ENCODE data around the gene ZNF546.
"Not testable (repeated sequence)": the region's sequence is repeated elsewhere in the genome, so short reads cannot be mapped to it uniquely, and the experiment has no call there.

The ZNF546 gene

GRCh38 chr19:39983695-39984300, 13.1 kb upstream of the ZNF546 start:
- no peak overlapping the region for H3K4me3 ChIP-seq (ENCODE audit: low read depth, low read length)

- no peak overlapping the region for H3K4me3 ChIP-seq (ENCODE audit: low read depth, low read length)
These were observed 10.2 kb upstream of the ZNF546 start for GRCh38 chr19:39986643-39987042.

GRCh38 chr19:39987167-39987566, 9.7 kb upstream of the ZNF546 start:
- no peak overlapping the region for H3K4me3 ChIP-seq (ENCODE audit: low read depth, low read length)

- no peak overlapping the region for H3K4me3 ChIP-seq (ENCODE audit: low read depth, low read length)
These were observed 9.3 kb upstream of the ZNF546 start for GRCh38 chr19:39987596-39987995.

- no peak overlapping the region for H3K4me3 ChIP-seq (ENCODE audit: low read depth, low read length)
These were observed 3.3 kb upstream of the ZNF546 start for GRCh38 chr19:39993605-39994004.

- no peak overlapping the region for H3K4me3 ChIP-seq (ENCODE audit: low read depth, low read length)
These were observed 2.5 kb upstream of the ZNF546 start for GRCh38 chr19:39994361-39994760.

GRCh38 chr19:39995794-39996193, 1.1 kb upstream of the ZNF546 start:
- peak overlapping the region; percentile 96 for H3K4me3 ChIP-seq (ENCODE audit: low read depth, low read length)

- H3K4me3 ChIP-seq (ENCODE audit: low read depth, low read length) = peak overlapping the region; percentile 96
These were observed 546 bp upstream of the ZNF546 start for GRCh38 chr19:39996218-39996810.

- peak overlapping the region; percentile 96 for H3K4me3 ChIP-seq (ENCODE audit: low read depth, low read length)
These were observed 867 bp downstream of the ZNF546 start for GRCh38 chr19:39997638-39998216.

- H3K4me3 ChIP-seq (ENCODE audit: low read depth, low read length) = no peak overlapping the region
These were observed 1.6 kb downstream of the ZNF546 start for GRCh38 chr19:39998501-39998900.

GRCh38 chr19:40005691-40006272, 8.9 kb downstream of the ZNF546 start:
- no peak overlapping the region for H3K4me3 ChIP-seq (ENCODE audit: low read depth, low read length)

GRCh38 chr19:40006273-40006691, 9.4 kb downstream of the ZNF546 start:
- H3K4me3 ChIP-seq (ENCODE audit: low read depth, low read length) = no peak overlapping the region

GRCh38 chr19:40009674-40010073, 12.8 kb downstream of the ZNF546 start:
- H3K4me3 ChIP-seq (ENCODE audit: low read depth, low read length) = no peak overlapping the region

- H3K4me3 ChIP-seq (ENCODE audit: low read depth, low read length) = no peak overlapping the region
These were observed 17.1 kb downstream of the ZNF546 start for GRCh38 chr19:40013991-40014390.

GRCh38 chr19:40023969-40024368, 27.1 kb downstream of the ZNF546 start:
- no peak overlapping the region for H3K4me3 ChIP-seq (ENCODE audit: low read depth, low read length)

- H3K4me3 ChIP-seq (ENCODE audit: low read depth, low read length) = no peak overlapping the region
These were observed 29.2 kb downstream of the ZNF546 start for GRCh38 chr19:40025938-40026596.

- no peak overlapping the region for H3K4me3 ChIP-seq (ENCODE audit: low read depth, low read length)
These were observed 29.7 kb downstream of the ZNF546 start for GRCh38 chr19:40026597-40026970.

GRCh38 chr19:40033989-40034560, 37.2 kb downstream of the ZNF546 start:
- no peak overlapping the region for H3K4me3 ChIP-seq (ENCODE audit: low read depth, low read length)

- H3K4me3 ChIP-seq (ENCODE audit: low read depth, low read length) = no peak overlapping the region
These were observed 39.1 kb downstream of the ZNF546 start for GRCh38 chr19:40035996-40036395.

GRCh38 chr19:40038047-40038446, 41.2 kb downstream of the ZNF546 start:
- H3K4me3 ChIP-seq (ENCODE audit: low read depth, low read length) = not testable (repeated sequence)

GRCh38 chr19:40041718-40042117, 44.9 kb downstream of the ZNF546 start:
- H3K4me3 ChIP-seq (ENCODE audit: low read depth, low read length) = not testable (repeated sequence)
